ENCODE results near the gene BAIAP2.

BAIAP2 gene

GRCh38 chr17:81000631-81001357 is 34.2 kb upstream of the BAIAP2 start:
- H3K4me3 ChIP-seq (replicated peaks in 1 of 2; ENCODE audit: low read depth in 2 of 2, low read length in 2 of 2): no peak overlapping the region
- no peak for DNase-seq (ENCODE audit: low read depth in 2 of 2)
- TF ChIP-seq, protein P1, sequence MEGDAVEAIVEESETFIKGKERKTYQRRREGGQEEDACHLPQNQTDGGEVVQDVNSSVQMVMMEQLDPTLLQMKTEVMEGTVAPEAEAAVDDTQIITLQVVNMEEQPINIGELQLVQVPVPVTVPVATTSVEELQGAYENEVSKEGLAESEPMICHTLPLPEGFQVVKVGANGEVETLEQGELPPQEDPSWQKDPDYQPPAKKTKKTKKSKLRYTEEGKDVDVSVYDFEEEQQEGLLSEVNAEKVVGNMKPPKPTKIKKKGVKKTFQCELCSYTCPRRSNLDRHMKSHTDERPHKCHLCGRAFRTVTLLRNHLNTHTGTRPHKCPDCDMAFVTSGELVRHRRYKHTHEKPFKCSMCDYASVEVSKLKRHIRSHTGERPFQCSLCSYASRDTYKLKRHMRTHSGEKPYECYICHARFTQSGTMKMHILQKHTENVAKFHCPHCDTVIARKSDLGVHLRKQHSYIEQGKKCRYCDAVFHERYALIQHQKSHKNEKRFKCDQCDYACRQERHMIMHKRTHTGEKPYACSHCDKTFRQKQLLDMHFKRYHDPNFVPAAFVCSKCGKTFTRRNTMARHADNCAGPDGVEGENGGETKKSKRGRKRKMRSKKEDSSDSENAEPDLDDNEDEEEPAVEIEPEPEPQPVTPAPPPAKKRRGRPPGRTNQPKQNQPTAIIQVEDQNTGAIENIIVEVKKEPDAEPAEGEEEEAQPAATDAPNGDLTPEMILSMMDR (IDR thresholded peaks at IDR 0.05; ENCODE audit: low read depth, low read length): no peak

- TF ChIP-seq, protein P1 (IDR thresholded peaks at IDR 0.05; ENCODE audit: low read depth, low read length): no peak
- H3K4me3 ChIP-seq (replicated peaks in 1 of 2; ENCODE audit: low read depth in 2 of 2, low read length in 2 of 2): no peak overlapping the region
- no peak for DNase-seq (ENCODE audit: low read depth in 2 of 2)
Observed at GRCh38 chr17:81002013-81002384, 33.0 kb upstream of the BAIAP2 start.

GRCh38 chr17:81002409-81003361 is 32.3 kb upstream of the BAIAP2 start:
- TF ChIP-seq, protein P1 (IDR thresholded peaks at IDR 0.05; ENCODE audit: low read depth, low read length): no peak
- no peak overlapping the region for H3K4me3 ChIP-seq (replicated peaks in 1 of 2; ENCODE audit: low read depth in 2 of 2, low read length in 2 of 2)
- DNase-seq (ENCODE audit: low read depth in 2 of 2): peak; percentile 64 to 70

DNA sequence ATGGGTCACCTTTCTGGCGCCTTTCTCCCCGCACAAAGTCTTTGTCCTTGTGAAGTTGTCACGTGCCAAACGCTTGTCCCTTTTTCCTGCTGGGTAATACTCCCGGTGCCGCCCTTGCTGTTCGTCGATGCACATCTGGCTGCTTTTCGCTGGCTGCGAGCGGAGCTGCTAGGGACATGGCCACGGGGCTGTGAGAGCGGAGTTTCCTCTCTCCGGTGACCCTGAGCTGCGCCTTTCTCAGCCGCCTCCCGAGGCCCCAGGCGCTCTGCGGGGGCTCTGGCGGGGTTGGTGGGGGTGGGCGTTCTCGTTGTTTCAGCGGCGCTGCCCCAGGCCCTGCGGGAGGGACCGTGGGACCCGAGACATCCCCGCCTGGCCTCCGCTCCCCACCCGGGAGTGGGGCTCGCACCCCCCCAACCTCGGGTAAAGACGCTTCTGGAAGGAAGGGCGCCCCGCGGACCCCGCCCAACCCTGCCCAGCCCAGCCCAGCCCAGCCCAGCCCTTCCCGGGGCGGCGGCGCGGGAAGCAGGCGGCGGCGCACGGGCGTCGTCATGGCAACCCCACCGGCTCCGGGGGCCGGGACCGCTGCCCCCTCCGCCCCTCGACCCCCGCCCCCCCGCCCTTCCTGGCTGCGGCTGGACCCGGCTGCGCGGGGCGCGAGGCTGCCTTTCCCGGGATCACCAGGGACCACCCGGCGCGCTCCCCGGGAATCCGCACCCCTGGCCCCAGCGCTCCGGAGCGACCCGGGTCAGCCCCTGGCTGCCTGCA is 31.1 kb upstream of the BAIAP2 start:
- H3K4me3 ChIP-seq (replicated peaks in 1 of 2; ENCODE audit: low read depth in 2 of 2, low read length in 2 of 2): no peak overlapping the region
- no peak for DNase-seq (ENCODE audit: low read depth in 2 of 2)
- TF ChIP-seq, protein P1 (IDR thresholded peaks at IDR 0.05; ENCODE audit: low read depth, low read length): no peak

DNA sequence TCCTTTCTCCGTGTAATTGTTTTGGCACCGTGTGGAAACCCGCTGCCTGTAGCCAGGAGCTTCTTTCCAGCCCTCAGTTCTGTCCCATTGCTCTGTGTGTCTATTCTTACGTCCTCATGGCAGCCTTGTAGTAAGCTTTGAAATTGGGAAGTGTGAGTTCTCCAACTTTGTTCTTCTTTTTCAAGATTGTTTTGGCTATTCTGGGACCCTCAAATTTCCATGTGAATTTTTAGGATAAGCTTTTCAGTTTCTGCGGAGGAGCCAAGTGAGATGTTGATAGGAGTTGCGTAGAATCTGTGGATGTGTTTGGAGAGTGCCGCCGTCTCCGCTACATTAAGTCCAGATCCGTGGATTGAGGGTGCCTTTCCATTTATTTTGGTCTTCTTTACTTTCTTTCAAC is 28.1 kb upstream of the BAIAP2 start:
- TF ChIP-seq, protein P1 (IDR thresholded peaks at IDR 0.05; ENCODE audit: low read depth, low read length): no peak
- no peak for DNase-seq (ENCODE audit: low read depth in 2 of 2)
- H3K4me3 ChIP-seq (replicated peaks in 1 of 2; ENCODE audit: low read depth in 2 of 2, low read length in 2 of 2): no peak overlapping the region

DNA sequence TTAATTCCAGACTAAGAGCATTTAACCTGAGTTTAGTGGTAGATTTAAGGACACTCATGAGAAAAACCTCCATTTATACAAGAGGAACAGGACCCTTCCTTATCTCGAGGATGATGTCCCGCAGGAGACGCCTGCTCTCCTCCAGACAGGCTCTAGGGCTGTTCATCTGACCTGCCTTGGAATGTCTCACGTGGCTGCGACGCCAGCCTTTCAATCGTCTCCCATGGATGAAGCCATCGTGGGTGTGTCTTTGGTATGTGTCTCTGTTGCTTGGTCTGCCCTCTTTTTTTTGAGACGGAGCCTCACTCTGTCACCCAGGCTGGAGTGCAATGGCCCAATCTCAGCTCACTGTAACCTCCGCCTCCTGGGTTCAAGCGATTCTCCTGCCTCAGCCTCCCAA is 26.8 kb upstream of the BAIAP2 start:
- TF ChIP-seq, protein P1 (IDR thresholded peaks at IDR 0.05; ENCODE audit: low read depth, low read length): no peak

More for the DNA sequence above, 26.8 kb upstream of the BAIAP2 start:
- no peak overlapping the region for H3K4me3 ChIP-seq (replicated peaks in 1 of 2; ENCODE audit: low read depth in 2 of 2, low read length in 2 of 2)
- DNase-seq (ENCODE audit: low read depth in 2 of 2): no peak
